Measurements from ENCODE around the gene NXNL2.

Gene NXNL2

GRCh38 chr9:88508326-88508725, 26.7 kb upstream of the NXNL2 start:
- H3K27ac ChIP-seq (ENCODE audit: low read depth, low read length): no peak overlapping the region
- H3K9me3 ChIP-seq (ENCODE audit: insufficient read depth, low read length): no peaks in the 10 kb centered on the region
- H3K9me2 ChIP-seq (replicated peaks; ENCODE audit: insufficient read depth, low read length): no peaks in the 10 kb centered on the region
- H3K27me3 ChIP-seq (ENCODE audit: low read length): no peaks in the 10 kb centered on the region
- no peaks in the 10 kb centered on the region for H4K20me1 ChIP-seq (ENCODE audit: low read depth, low read length)
- no peak overlapping the region for H3K4me2 ChIP-seq (ENCODE audit: low read depth, low read length, poor library complexity, severe bottlenecking)
- no peak overlapping the region for H3K4me3 ChIP-seq (ENCODE audit: insufficient read depth, low read length, poor library complexity, severe bottlenecking)
- no peaks in the 10 kb centered on the region for H3K79me2 ChIP-seq (ENCODE audit: insufficient read depth, low read length)
- H3K9ac ChIP-seq (ENCODE audit: low read length): no peak overlapping the region
- H3F3A ChIP-seq (ENCODE audit: insufficient read depth): no peaks in the 10 kb centered on the region
- no peak overlapping the region for H2AFZ ChIP-seq (ENCODE audit: low read depth, low read length, severe bottlenecking)
- TF ChIP-seq CTCF (IDR thresholded peaks at IDR 0.05; ENCODE audit: insufficient read depth, low read length, poor library complexity, severe bottlenecking): no peak
- no peak for TF ChIP-seq EZH2phosphoT487 (conservative IDR thresholded peaks at IDR 0.05; ENCODE audit: low read length)
- H3K36me3 ChIP-seq (ENCODE audit: low read length): no peaks in the 10 kb centered on the region

- no peak for TF ChIP-seq CTCF (IDR thresholded peaks at IDR 0.05; ENCODE audit: insufficient read depth, low read length, poor library complexity, severe bottlenecking)
- TF ChIP-seq EZH2phosphoT487 (conservative IDR thresholded peaks at IDR 0.05; ENCODE audit: low read length): no peak
- H3K27ac ChIP-seq (ENCODE audit: low read depth, low read length): no peak overlapping the region
- H3F3A ChIP-seq (ENCODE audit: insufficient read depth): no peaks in the 10 kb centered on the region
- no peaks in the 10 kb centered on the region for H3K9me2 ChIP-seq (replicated peaks; ENCODE audit: insufficient read depth, low read length)
- H3K27me3 ChIP-seq (ENCODE audit: low read length): no peaks in the 10 kb centered on the region
- no peak overlapping the region for H2AFZ ChIP-seq (ENCODE audit: low read depth, low read length, severe bottlenecking)
- no peaks in the 10 kb centered on the region for H3K36me3 ChIP-seq (ENCODE audit: low read length)
- H3K4me2 ChIP-seq (ENCODE audit: low read depth, low read length, poor library complexity, severe bottlenecking): no peak overlapping the region
- H3K4me3 ChIP-seq (ENCODE audit: insufficient read depth, low read length, poor library complexity, severe bottlenecking): no peak overlapping the region
- no peaks in the 10 kb centered on the region for H3K79me2 ChIP-seq (ENCODE audit: insufficient read depth, low read length)
- no peak overlapping the region for H3K9ac ChIP-seq (ENCODE audit: low read length)
- H4K20me1 ChIP-seq (ENCODE audit: low read depth, low read length): no peaks in the 10 kb centered on the region
- H3K9me3 ChIP-seq (ENCODE audit: insufficient read depth, low read length): no peaks in the 10 kb centered on the region
These were observed 23.1 kb upstream of the NXNL2 start for GRCh38 chr9:88511906-88512305.

DNA sequence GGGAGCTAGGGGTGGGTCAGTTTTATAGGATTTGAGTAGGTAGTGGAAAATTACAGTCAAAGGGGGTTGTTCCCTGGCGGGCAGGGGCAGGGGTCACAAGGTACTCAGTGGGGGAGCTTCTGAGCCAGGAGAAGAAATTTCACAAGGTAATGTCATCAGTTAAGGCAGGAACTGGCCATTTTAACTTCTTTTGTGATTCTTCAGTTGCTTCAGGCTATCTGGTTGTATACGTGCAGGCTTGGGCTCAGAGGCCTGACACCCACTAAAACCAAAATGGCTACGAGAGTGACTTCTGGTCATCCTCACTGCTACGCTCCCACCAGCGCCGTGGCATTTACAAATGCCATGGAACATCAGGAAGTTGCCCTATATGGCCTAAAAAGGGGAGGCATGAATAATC, 20.7 kb upstream of the NXNL2 start:
- no peaks in the 10 kb centered on the region for H3K79me2 ChIP-seq (ENCODE audit: insufficient read depth, low read length)
- no peak overlapping the region for H3K27ac ChIP-seq (ENCODE audit: low read depth, low read length)
- H3K4me3 ChIP-seq (ENCODE audit: insufficient read depth, low read length, poor library complexity, severe bottlenecking): no peak overlapping the region
- no peaks in the 10 kb centered on the region for H4K20me1 ChIP-seq (ENCODE audit: low read depth, low read length)
- no peak for TF ChIP-seq EZH2phosphoT487 (conservative IDR thresholded peaks at IDR 0.05; ENCODE audit: low read length)
- no peak for TF ChIP-seq CTCF (IDR thresholded peaks at IDR 0.05; ENCODE audit: insufficient read depth, low read length, poor library complexity, severe bottlenecking)
- no peak overlapping the region for H2AFZ ChIP-seq (ENCODE audit: low read depth, low read length, severe bottlenecking)
- H3K27me3 ChIP-seq (ENCODE audit: low read length): no peaks in the 10 kb centered on the region
- no peaks in the 10 kb centered on the region for H3K9me2 ChIP-seq (replicated peaks; ENCODE audit: insufficient read depth, low read length)
- no peaks in the 10 kb centered on the region for H3K9me3 ChIP-seq (ENCODE audit: insufficient read depth, low read length)
- no peak overlapping the region for H3K9ac ChIP-seq (ENCODE audit: low read length)
- no peaks in the 10 kb centered on the region for H3F3A ChIP-seq (ENCODE audit: insufficient read depth)
- H3K36me3 ChIP-seq (ENCODE audit: low read length): no peaks in the 10 kb centered on the region
- no peak overlapping the region for H3K4me2 ChIP-seq (ENCODE audit: low read depth, low read length, poor library complexity, severe bottlenecking)

DNA sequence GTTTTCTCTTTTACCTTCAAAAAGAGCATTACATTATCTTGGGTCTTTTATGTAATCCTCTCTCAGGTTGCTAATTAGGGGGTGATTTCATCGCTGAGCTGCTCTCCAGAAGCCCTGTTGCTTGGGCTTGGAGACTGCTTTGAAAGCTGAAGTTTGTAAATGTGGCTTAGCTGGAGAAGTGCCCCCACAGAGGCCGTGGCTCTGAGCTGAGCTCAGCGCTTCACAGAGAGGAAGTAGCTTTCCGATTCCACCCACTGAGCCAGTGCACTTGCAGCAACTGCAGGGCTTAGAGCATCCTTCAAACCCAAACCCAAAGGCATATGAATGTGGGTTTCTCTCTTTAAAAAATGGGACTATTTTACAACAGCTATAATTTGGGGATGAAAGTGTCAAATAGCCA, 13.7 kb upstream of the NXNL2 start:
- no peak overlapping the region for H3K9ac ChIP-seq (ENCODE audit: low read length)

More for the DNA sequence above, 13.7 kb upstream of the NXNL2 start:
- H3K4me3 ChIP-seq (ENCODE audit: insufficient read depth, low read length, poor library complexity, severe bottlenecking): no peak overlapping the region
- no peaks in the 10 kb centered on the region for H3K36me3 ChIP-seq (ENCODE audit: low read length)
- no peaks in the 10 kb centered on the region for H4K20me1 ChIP-seq (ENCODE audit: low read depth, low read length)
- H3K9me3 ChIP-seq (ENCODE audit: insufficient read depth, low read length): no peaks in the 10 kb centered on the region
- no peak overlapping the region for H3K27ac ChIP-seq (ENCODE audit: low read depth, low read length)
- no peaks in the 10 kb centered on the region for H3K79me2 ChIP-seq (ENCODE audit: insufficient read depth, low read length)
- H3K9me2 ChIP-seq (replicated peaks; ENCODE audit: insufficient read depth, low read length): no peaks in the 10 kb centered on the region
- no peak for TF ChIP-seq EZH2phosphoT487 (conservative IDR thresholded peaks at IDR 0.05; ENCODE audit: low read length)
- no peak for TF ChIP-seq CTCF (IDR thresholded peaks at IDR 0.05; ENCODE audit: insufficient read depth, low read length, poor library complexity, severe bottlenecking)
- H3K27me3 ChIP-seq (ENCODE audit: low read length): no peaks in the 10 kb centered on the region
- no peak overlapping the region for H3K4me2 ChIP-seq (ENCODE audit: low read depth, low read length, poor library complexity, severe bottlenecking)
- no peak overlapping the region for H2AFZ ChIP-seq (ENCODE audit: low read depth, low read length, severe bottlenecking)
- no peaks in the 10 kb centered on the region for H3F3A ChIP-seq (ENCODE audit: insufficient read depth)
